Chondrocyte (in vitro differentiated cells): ENCODE measurements around the gene BHLHE40. TPM values are rescaled to one million over a fixed set of nuclear protein-coding genes. Genes with fewer than 3 reads are reported as not detected.

ENCODE experiments used
- DNase-seq: peaks from one replicate; pipeline ENCODE4 v3.0.0; 2021; ENCODE audit warnings: mixed read lengths, low spot score
- H3K27ac Mint-ChIP-seq: one replicate; pipeline ENCODE4 v1.8.0; 2021; ENCODE audit warnings: mild to moderate bottlenecking, moderate library complexity, mixed read lengths; ENCODE audit not compliant: unreplicated experiment
- H3K27me3 Mint-ChIP-seq: 2 replicates; pipeline ENCODE4 v1.8.0; 2021; ENCODE audit warnings: low read depth, mixed read lengths
- H3K36me3 Mint-ChIP-seq: 2 replicates; pipeline ENCODE4 v1.8.0; 2021; ENCODE audit warnings: low read depth, mixed read lengths
- H3K4me1 Mint-ChIP-seq: 2 replicates; pipeline ENCODE4 v1.8.0; 2021; ENCODE audit warnings: low read depth, mild to moderate bottlenecking, mixed read lengths
- H3K4me3 Mint-ChIP-seq: one replicate; pipeline ENCODE4 v1.8.0; 2021; ENCODE audit warnings: mild to moderate bottlenecking, moderate library complexity, mixed read lengths; ENCODE audit not compliant: unreplicated experiment
- H3K9me3 Mint-ChIP-seq: 2 replicates; pipeline ENCODE4 v1.8.0; 2021; ENCODE audit warnings: low read depth, mixed read lengths
- total RNA-seq: library from RNA; stranded (reverse); gene quantifications from 3 replicates; pipeline ENCODE4 v1.2.1, GENCODE V29; 2021
- TF ChIP-seq, protein P1 (sequence below): fragments of 200-600 bp; sonication (generic); IDR thresholded peaks from 2 replicates; pipeline ENCODE4 v1.5.0; 2021; ENCODE audit warnings: antibody characterized with exemption, mild to moderate bottlenecking, moderate library complexity

BHLHE40 gene
- total RNA-seq, 1 donor from 2014 or later: 66.4 TPM

DNA sequence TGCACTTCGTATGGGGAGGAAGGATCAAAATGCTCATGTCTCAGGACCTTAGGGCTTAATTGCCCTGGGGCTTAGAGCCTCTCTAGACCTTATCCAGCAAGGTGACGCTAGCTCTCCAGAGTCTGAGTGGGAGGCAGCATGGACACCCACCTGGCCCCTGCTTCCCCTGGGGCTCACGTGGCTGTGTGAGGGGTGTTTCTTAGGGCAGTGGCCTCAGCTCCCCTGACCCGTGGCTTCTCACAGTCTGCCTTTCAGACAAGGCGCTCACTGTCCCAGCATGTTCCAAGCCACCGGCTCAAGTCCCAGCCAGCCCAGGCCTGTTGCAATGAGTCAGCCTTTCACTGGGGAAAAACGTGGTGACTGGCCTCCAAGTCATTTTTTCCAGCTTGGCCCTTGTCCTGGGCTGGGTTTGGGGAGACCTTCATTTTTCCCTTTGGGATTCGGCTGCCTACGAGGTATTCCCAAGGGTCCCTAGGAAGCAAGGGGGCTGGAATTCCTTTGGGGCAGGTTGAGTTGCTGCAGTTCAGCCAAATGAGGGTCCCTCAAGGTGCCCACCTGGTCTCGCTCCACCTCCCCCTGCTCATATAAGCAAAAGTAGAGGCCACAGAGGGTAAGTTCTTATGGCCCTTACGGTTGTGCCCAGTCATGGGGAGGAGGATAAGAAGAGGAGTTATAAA, 15.7 kb downstream of the BHLHE40 start:
- TF ChIP-seq, protein P1, sequence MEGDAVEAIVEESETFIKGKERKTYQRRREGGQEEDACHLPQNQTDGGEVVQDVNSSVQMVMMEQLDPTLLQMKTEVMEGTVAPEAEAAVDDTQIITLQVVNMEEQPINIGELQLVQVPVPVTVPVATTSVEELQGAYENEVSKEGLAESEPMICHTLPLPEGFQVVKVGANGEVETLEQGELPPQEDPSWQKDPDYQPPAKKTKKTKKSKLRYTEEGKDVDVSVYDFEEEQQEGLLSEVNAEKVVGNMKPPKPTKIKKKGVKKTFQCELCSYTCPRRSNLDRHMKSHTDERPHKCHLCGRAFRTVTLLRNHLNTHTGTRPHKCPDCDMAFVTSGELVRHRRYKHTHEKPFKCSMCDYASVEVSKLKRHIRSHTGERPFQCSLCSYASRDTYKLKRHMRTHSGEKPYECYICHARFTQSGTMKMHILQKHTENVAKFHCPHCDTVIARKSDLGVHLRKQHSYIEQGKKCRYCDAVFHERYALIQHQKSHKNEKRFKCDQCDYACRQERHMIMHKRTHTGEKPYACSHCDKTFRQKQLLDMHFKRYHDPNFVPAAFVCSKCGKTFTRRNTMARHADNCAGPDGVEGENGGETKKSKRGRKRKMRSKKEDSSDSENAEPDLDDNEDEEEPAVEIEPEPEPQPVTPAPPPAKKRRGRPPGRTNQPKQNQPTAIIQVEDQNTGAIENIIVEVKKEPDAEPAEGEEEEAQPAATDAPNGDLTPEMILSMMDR: no peak
- H3K9me3 Mint-ChIP-seq: no peaks in the 10 kb centered on the region
- H3K36me3 Mint-ChIP-seq: no peaks in the 10 kb centered on the region
- H3K27me3 Mint-ChIP-seq: no peaks in the 10 kb centered on the region
- peaks cover 29% of the 10 kb centered on the region for H3K4me1 Mint-ChIP-seq
- H3K4me3 Mint-ChIP-seq: no peak overlapping the region
- peak overlapping the region; percentile 98 for H3K27ac Mint-ChIP-seq
- no peak for DNase-seq

DNA sequence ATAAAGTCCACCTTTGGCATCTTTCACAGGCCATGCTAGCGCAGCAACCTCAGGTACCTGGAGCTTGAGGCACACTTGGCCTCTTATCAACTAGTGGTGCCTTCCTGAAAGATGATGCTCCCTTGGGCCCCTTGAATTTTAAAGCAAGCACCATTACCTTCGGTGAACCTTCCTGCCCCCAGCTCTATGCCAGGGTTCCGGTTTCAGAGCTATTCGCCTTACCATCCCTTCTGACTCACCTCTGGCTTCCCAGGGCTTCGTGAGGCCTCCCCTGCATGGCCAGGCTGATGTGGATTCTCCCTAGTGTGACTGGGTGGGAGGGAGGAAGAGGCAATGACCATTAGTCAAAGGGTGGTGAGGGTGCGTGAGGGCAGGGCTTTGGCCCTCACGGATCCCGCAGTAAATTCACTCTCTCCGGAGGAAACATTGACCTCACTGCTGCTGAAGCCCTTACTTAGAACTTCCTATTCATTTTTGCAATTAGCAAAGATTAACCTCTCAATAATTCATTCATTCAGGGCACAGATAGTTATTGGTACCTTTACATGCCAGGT, 16.3 kb downstream of the BHLHE40 start:
- H3K4me1 Mint-ChIP-seq: peaks cover 26% of the 10 kb centered on the region
- TF ChIP-seq, protein P1: no peak
- H3K36me3 Mint-ChIP-seq: no peaks in the 10 kb centered on the region
- H3K27me3 Mint-ChIP-seq: no peaks in the 10 kb centered on the region
- no peak overlapping the region for H3K4me3 Mint-ChIP-seq
- peak overlapping the region; percentile 98 for H3K27ac Mint-ChIP-seq
- DNase-seq: no peak
- no peaks in the 10 kb centered on the region for H3K9me3 Mint-ChIP-seq

DNA sequence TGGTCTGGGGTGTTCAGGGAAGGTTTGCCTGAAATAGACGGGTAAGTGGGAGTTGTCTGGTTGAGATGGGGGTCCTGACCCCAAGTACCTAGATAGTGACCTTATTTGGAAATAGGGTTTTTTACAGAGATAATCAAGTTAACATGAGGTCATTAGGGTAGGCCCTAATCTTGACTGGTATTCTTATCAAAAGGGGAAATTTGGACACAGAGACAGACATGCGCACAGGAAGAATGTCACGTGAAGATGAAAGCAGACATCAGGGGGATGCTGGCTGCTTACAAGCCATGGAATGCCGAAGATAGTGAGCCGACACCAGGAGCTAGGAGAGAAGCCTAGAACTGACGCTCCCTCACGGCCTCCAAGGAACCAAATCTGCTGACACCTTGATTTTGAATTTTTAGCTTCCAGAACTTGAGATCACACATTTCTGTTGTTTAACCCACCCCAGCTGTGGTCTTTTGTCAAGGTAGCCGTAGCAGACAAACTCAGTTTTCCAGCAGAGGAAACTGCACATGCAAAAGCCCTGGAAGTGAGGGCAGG, 17.1 kb downstream of the BHLHE40 start:
- Mint-ChIP-seq H3K27ac (no peak overlapping the region), H3K4me1 (peaks cover 26% of the 10 kb centered on the region), H3K9me3 (no peaks in the 10 kb centered on the region), H3K36me3 (no peaks in the 10 kb centered on the region), H3K4me3 (no peak overlapping the region), H3K27me3 (no peaks in the 10 kb centered on the region)
- no peak for DNase-seq
- TF ChIP-seq, protein P1: no peak

DNA sequence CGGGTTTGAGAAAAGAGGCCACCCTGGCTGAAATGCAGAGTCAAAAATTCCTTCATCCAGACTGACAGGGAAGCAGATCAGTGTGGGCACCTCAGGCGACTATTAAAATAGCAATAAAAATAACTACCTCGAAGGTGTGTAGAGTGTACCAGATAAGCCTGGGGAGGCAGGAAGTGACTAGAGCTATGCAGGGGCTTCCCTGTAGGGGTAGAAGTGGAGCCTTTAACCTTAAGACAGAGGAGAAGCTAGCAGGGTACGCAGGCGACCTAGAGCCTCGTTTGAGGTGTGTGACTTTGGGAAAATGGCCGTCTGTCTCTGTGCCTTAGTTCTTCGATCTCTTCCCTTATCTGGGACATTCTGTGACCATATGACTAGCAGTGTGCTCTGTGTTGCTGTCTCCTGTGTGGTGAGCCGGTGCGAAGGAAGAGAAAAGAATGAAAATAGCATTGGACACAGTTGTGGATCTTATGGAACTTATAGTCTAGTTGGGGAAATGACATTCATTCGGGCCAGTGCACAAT, 17.6 kb downstream of the BHLHE40 start:
- TF ChIP-seq, protein P1: no peak
- H3K4me3 Mint-ChIP-seq: no peak overlapping the region
- H3K4me1 Mint-ChIP-seq: peaks cover 26% of the 10 kb centered on the region
- no peaks in the 10 kb centered on the region for H3K9me3 Mint-ChIP-seq
- DNase-seq: no peak
- H3K27me3 Mint-ChIP-seq: no peaks in the 10 kb centered on the region
- H3K27ac Mint-ChIP-seq: no peak overlapping the region
- no peaks in the 10 kb centered on the region for H3K36me3 Mint-ChIP-seq

DNA sequence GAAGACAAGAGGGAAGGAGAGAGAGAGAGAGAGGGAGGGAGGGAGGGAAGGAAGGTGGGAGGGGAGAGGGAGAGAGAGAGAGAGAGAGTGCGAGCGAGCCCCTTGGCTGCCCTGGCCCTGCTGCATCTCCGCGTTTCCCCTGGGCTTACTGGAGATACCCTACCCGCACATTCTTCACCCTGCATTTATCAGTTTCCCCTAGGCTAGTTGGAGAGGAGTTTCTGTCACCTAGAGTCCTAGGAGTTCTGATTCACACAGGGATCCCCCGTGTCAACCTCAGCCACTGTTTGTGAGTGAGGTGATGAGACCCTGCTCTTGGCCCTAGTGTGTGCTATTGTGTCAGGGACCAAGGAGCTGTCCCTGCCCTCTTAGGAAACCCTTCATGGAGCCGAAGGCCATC, 18.7 kb downstream of the BHLHE40 start:
- no peaks in the 10 kb centered on the region for H3K27me3 Mint-ChIP-seq
- TF ChIP-seq, protein P1: no peak
- H3K4me1 Mint-ChIP-seq: peaks cover 26% of the 10 kb centered on the region
- no peak for DNase-seq
- no peaks in the 10 kb centered on the region for H3K36me3 Mint-ChIP-seq
- no peak overlapping the region for H3K27ac Mint-ChIP-seq
- no peaks in the 10 kb centered on the region for H3K9me3 Mint-ChIP-seq
- no peak overlapping the region for H3K4me3 Mint-ChIP-seq
